Left kidney (tissue), 2 donors: ENCODE measurements around the gene BRMS1. TPM values are rescaled to one million over a fixed set of nuclear protein-coding genes. Genes with fewer than 3 reads are reported as not detected.
"Not testable (repeated sequence)": the region's sequence is repeated elsewhere in the genome, so short reads cannot be mapped to it uniquely, and the experiment has no call there.

Experiments used
- DNase-seq: peaks from one replicate; pipeline ENCODE4 v3.0.0-alpha.2; 2013
- polyA plus RNA-seq: library from polyadenylated mRNA; unstranded; fragments of 120-200 nt; gene quantifications from one replicate; pipeline ENCODE4 v1.2.1, GENCODE V29; 2013; ENCODE audit not compliant: insufficient read length

The BRMS1 gene
- polyA plus RNA-seq, 1 donor, result 29.6 TPM

DNA sequence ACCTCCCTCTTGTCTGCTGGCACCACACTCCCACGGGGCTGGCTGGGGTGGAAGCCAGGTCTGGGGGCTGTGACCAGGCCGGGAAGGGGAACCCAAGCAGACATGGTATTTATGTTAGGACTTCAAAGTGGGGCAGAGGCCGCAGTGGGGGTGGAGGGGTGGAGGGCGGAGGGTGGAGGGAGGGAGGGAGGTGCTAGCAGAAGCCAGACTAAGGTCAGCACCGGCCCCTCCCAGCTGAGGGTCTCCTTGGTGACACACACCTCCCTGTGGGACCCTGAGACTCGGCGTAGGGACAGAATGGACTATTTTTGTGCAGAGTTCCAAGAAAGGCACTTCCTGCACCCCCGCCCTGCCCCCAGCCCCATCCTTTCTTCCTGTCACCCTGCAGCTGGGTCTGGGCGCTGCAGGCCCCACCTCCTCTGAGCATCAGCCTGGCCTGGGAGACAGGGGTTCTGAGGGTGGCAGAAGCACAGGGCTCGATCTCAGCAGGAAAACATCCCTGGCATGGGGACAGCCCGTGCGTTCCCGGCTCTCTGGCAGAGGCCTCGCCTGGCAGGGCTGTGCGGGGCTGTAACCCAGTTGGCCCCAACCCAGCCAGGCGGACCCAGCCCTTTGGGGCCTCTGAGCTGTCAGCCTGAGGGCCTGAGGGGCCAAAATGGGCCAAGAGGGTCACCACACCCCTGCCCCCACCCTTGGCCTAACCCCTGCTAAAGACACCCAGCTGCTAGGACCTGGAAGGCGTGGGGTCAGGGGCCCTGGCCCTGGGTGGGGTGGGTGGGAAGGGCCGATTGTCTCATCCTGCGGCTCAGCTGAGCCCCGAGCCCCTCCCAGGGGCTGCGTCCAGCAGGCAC is 18.4 kb downstream of the BRMS1 start:
- no peak for DNase-seq

GRCh38 chr11:66325263-66325671 is 19.6 kb downstream of the BRMS1 start:
- DNase-seq, result no peak

DNA sequence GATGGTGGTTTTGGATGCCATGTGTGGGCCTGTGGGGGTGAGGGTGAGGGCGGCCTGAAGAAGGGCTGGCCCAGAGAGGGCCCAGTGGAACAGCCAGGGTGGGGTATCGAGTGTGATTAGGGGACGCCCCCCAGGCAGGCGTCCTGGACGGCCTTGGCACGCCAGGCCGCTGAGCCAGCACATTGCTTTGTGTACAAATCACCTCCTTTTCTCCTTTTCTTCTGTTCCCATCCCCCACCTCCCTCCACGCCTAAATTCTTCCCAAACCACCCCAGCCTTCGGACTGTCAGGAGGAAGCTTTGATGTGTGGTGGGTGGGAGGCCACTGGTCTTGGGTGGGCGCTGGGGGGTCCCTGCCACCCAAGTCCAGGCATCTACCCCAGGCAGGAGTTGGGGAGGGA is 20.2 kb downstream of the BRMS1 start:
- DNase-seq, result no peak

DNA sequence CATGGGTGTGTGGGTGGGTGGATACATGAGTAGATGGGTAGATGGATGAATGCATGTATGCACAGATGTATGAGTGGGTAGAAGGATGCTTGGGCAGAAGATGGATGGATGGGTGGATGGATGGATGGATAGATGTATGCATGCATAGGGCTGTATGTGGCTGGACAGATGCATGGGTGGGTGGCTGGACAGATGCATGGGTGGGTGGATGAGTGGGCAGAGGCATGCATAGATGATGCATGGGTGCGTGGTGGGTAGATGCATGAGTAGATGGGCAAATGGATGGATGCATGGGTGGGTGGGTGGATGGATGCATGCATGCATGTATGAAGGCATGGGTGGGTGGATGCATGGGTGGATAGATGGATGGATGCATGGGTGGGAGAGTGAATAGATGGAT is 21.2 kb downstream of the BRMS1 start:
- DNase-seq, result no peak

GRCh38 chr11:66322732-66323427 is 22.0 kb downstream of the BRMS1 start:
- DNase-seq, result no peak

DNA sequence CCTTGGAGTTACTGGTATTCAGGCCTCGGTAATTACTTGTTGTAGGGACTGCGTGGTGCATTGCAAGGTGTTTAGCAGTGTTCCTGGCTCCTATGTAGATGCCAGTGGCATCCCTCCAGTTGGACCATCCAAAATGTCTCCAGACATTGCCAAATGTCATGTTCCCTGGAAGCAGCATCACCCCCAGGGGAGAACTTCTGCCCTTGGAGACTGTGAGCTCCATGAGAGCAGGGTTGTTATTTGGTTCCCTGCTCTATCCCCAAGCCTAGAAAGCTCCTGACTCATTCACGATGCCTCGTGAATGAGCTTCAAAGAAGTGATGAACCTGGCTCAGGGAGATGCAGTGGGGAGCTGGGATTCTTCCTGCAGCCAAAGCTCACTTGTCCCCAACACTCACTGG is 23.3 kb downstream of the BRMS1 start:
- DNase-seq, result no peak

DNA sequence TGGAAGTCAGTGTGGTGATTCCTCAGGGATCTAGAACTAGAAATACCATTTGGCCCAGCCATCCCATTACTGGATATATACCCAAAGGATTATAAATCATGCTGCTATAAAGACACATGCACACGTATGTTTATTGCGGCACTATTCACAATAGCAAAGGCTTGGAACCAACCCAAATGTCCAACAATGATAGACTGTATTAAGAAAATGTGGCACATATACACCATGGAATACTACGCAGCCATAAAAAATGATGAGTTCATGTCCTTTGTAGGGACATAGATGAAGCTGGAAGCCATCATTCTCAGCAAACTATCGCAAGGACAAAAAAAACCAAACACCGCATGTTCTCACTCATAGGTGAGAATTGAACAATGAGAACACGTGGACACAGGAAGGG is 24.2 kb downstream of the BRMS1 start:
- not testable (repeated sequence) for DNase-seq

DNA sequence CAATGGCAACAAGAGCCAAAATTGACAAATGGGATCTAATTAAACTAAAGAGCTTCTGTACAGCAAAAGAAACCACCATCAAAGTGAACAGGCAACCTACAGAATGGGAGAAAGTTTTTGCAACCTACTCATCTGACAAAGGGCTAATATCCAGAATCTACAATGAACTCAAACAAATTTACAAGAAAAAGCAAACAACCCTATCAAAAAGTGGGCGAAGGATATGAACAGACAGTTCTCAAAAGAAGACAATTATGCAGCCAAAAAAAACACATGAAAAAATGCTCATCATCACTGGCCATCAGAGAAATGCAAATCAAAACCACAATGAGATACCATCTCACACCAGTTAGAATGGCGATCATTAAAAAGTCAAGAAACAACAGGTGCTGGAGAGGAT is 24.6 kb downstream of the BRMS1 start:
- DNase-seq, result not testable (repeated sequence)

GRCh38 chr11:66318600-66318970 is 26.3 kb downstream of the BRMS1 start:
- no peak for DNase-seq

DNA sequence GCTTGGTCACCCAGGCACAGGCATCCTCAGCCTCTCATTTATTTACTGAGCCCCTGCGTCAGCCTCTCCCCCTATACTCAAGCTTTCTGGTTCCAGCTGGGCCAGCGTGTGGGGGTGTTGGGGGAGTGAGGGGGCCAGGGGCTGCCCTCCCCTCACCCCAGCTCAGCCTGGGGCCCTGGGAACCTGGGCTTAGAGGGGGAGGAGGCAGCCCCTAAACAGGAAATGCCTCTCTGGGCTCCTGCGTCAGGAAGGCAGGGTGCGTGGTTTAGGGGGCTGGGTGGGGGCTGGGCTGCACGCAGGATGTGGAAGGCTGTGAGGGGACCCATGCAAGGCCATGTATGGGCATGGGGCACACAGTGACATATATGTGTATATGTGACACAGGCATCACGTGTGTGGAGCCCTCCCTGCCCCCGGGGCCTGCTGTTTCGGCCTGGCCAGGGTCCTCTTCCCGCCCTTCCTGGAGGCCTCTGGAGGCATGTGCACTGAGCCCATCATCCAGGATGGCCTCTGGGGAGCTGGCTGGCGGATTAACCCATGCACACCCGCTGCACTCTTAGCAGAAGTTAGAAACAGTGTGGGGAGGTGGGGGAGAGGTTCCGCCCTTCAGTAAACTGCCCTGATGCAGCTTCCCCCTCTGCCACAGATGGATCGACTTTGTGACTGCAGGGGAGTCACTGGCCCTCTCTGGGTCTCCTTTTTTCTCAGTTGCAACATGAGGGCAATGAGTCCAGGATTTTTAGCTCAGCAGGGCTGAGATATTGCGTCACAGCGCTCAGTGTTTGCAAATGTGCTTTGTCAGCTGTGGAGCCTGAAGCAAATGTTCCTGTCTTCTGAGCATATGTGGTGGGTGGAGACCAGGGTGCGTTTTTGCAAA is 26.9 kb downstream of the BRMS1 start:
- no peak for DNase-seq

- no peak for DNase-seq
Measured at GRCh38 chr11:66317322-66317722, 27.6 kb downstream of the BRMS1 start.

GRCh38 chr11:66316849-66317251 is 28.1 kb downstream of the BRMS1 start, which contains the start of gene CD248:
TSS of gene CD248 (minus strand) at chr11:66317044. CDS start at chr11:66317027, 17 bp downstream.
- no peak for DNase-seq

DNA sequence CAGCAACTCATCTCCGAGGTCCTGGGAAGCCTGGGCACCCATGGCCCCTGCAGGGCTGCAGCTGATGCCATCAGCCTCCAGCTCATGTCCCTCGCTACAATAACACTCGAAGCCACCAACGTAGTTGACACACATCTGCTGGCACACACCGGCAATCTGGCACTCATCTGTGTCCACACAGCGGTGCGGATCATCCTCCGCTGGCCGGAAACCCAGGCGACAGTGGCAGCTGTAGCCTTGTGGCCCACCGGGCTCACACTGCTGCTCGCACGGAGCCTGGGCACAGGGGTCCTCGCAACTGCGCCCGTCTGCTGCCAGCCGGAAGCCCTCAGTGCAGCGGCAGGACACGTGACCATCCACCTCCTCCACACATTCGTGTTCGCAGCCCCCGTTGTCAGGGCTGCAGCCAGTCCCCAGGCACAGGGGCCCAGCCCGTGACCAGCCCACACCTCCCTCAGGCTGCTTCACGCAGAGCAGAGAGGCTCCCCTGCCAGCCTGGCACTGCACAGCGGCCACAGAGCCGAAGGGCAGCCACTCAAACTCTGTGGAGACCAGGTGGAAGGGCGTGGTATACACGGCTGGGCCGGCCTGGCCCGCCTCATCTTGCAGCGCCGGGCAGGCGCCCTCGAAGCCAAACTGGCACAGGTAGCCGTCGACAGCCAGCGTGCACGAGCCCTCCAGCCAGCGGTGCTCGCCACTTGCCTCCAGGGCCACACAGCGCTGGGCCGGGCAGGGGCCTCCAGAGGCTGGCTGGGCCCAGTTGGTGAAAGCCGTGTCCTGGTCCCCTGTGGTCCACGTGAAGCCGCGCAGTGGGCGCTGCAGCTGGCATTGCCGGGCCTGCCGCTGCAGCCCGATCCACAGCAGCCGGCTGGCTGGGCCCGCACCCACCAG is 28.7 kb downstream of the BRMS1 start:
- no peak for DNase-seq

- no peak for DNase-seq
Measured at GRCh38 chr11:66315498-66315885, 29.4 kb downstream of the BRMS1 start.

GRCh38 chr11:66314561-66315497 is 30.1 kb downstream of the BRMS1 start:
- DNase-seq, result no peak

- no peak for DNase-seq
Measured at GRCh38 chr11:66314186-66314501, 30.8 kb downstream of the BRMS1 start.

- DNase-seq, result peak; percentile 75
Measured at GRCh38 chr11:66313321-66314185, 31.4 kb downstream of the BRMS1 start.

- peak; percentile 97 for DNase-seq
Measured at GRCh38 chr11:66312549-66313320, 32.2 kb downstream of the BRMS1 start.
